Measurements from ENCODE around the gene PPP4R1. TPM values are rescaled to one million over a fixed set of nuclear protein-coding genes. Genes with fewer than 3 reads are reported as not detected.

PPP4R1 gene
- total RNA-seq, 3 donors from 2014 or later, result 79.6 to 109 (median 81.3) TPM

DNA sequence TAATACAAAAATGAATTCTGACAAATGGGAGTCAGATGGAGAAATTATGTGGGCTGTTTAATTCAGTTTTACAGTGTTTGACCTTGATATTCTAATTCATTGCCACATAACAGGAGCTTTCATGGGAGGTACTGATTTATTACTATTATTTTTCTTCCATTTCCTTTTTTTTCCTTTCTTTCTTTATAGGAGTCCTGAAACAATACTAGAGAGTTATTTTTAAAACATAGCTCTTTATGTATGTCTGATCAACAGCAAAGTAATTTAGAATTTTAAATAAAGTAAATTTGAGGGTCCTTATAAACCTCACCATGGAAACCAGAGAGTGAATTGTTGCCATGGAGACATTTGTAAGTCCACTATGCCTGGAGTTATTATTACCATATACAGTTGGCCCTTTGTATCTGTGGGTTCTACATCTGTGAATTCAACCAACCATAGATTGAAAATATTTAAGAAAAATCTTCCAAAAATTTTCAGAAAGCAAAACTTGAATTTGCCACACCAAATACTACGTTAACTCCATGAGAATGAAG is 40.9 kb upstream of the PPP4R1 start:
- DNase-seq, result no peak
- intact Hi-C loops (cut with DNase I, micrococcal nuclease), result no loop called here
- Histone ChIP-seq H3K36me3 (ENCODE audit: low read depth) (no peaks in the 10 kb centered on the region), H3K4me3 (no peak overlapping the region), H3K9me3 (no peaks in the 10 kb centered on the region), H3K4me1 (ENCODE audit: low read depth) (no peaks in the 10 kb centered on the region)
- ATAC-seq, result no peak
- TF ChIP-seq, protein P1, sequence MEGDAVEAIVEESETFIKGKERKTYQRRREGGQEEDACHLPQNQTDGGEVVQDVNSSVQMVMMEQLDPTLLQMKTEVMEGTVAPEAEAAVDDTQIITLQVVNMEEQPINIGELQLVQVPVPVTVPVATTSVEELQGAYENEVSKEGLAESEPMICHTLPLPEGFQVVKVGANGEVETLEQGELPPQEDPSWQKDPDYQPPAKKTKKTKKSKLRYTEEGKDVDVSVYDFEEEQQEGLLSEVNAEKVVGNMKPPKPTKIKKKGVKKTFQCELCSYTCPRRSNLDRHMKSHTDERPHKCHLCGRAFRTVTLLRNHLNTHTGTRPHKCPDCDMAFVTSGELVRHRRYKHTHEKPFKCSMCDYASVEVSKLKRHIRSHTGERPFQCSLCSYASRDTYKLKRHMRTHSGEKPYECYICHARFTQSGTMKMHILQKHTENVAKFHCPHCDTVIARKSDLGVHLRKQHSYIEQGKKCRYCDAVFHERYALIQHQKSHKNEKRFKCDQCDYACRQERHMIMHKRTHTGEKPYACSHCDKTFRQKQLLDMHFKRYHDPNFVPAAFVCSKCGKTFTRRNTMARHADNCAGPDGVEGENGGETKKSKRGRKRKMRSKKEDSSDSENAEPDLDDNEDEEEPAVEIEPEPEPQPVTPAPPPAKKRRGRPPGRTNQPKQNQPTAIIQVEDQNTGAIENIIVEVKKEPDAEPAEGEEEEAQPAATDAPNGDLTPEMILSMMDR (IDR thresholded peaks at IDR 0.05), result no peak

DNA sequence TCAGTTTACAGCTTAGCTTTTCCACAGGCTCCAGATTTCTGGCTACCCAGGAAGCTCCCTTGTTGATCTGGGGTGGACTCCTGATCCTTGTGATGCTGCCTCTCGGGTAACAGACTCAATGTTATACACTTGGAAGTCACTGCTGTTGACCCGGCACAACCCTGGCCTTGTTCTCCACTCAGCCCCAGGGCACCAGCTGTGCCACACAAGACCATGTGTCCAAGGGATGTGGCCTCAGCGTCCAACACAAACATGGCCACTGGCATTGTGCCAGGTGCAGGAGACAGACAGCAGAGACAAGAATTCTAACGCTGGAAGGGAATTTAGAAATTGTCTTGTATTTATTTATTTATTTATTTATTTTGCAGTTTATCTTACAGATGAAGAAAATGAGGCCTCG is 39.0 kb upstream of the PPP4R1 start:
- intact Hi-C loops (cut with DNase I, micrococcal nuclease), result no loop called here
- ATAC-seq (no peak), DNase-seq (no peak)
- Histone ChIP-seq H3K4me3 (no peak overlapping the region), H3K36me3 (ENCODE audit: low read depth) (no peaks in the 10 kb centered on the region), H3K9me3 (no peaks in the 10 kb centered on the region), H3K4me1 (ENCODE audit: low read depth) (no peaks in the 10 kb centered on the region)
- TF ChIP-seq, protein P1 (IDR thresholded peaks at IDR 0.05), result no peak

DNA sequence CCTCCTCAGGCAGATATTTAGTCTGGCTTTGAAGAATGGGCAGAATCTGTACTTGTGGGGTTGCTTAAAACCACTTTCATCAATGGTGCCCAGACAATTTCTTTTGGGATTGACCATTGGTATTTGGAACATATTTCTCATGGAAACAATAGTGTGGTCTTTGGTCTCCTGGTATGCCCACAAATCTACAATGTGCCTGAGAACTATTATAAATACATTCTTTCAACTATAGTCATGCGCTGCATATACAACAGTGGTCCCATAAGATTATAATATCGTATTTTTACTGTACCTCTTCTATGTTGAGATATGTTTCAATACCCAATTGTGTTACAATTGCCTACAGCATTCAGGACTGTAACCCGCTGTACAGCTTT is 34.8 kb upstream of the PPP4R1 start:
- DNase-seq (no peak), ATAC-seq (no peak)
- intact Hi-C loops (cut with DNase I, micrococcal nuclease), result no loop called here
- Histone ChIP-seq H3K4me3 (no peak overlapping the region), H3K9me3 (no peaks in the 10 kb centered on the region), H3K4me1 (ENCODE audit: low read depth) (no peaks in the 10 kb centered on the region), H3K36me3 (ENCODE audit: low read depth) (no peaks in the 10 kb centered on the region)
- TF ChIP-seq, protein P1 (IDR thresholded peaks at IDR 0.05), result no peak

DNA sequence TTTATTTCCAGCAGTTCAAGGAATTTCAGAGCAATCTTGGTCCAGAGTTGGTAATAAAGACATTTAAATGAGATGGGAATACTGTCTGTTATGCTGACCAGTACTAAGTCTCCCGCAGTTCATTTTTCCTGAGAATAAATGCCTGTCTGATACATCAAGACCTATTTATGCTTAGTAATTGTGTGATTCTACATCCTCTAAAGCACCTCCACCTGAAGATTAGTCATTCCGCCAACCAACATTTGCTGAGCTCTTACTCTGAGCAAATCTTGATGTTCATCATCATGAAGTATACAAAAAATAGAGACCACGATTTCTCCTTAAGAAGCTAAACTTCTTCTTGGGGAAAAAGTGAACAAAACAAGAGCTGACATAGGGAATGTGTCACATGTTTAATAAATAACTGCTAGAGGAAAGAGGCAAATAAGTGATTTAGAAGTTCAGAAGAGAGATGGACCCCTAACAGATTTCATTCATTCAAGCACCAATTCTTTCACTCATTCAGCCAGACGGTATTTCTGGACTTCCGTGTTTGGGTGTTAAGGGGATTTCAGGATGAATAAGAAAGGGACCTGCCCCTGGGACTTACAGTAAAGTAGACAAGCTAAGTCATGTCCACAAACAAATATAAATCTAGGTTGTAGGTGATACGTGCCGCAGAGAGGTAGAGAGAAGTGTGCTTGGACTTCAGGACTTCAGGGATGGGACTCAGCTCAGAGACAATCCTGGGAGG is 34.2 kb upstream of the PPP4R1 start:
- Histone ChIP-seq H3K4me1 (ENCODE audit: low read depth) (no peaks in the 10 kb centered on the region), H3K36me3 (ENCODE audit: low read depth) (no peaks in the 10 kb centered on the region), H3K4me3 (no peak overlapping the region), H3K9me3 (no peaks in the 10 kb centered on the region)
- no peak for ATAC-seq
- DNase-seq, result no peak
- intact Hi-C loops (cut with DNase I, micrococcal nuclease), result no loop called here
- TF ChIP-seq, protein P1 (IDR thresholded peaks at IDR 0.05), result no peak

DNA sequence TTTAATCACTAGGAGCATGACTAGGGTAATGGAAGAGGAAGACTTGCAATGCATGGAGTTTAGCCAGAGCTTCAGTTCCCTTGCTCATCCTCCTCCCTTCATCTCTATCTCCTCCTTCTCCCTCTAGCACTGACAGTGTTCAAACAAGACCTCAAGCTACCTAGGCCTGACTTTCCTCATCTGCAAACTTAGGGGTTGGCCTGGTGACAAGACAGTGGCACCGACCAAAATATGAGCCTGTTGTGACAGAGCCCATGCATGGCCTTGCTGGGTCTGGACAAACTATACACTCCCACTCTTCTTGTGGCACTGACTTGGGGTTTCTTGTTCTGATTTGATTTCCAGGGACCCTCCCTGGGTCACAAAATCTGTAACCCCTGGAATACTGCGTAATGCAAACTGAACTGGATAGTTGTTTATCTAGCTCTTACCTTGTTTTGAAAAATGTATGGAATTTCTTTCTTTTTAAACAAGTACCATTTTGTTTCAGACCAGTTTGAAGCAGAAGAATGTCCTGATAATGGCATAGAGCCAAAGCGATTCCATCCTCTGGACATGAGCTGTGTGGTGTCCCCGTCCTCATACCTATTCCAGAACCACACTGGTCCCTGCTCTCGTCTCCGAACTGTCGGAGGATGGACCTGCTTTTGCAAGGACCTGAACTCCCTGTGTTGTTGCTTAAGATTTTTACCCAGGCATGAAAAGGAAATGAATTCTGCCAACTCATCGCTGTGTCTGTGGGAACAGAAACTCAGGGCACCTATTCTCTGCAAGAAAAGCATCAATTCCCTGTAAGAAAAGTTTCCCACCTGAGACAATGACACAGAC is 33.4 kb upstream of the PPP4R1 start:
- DNase-seq, result no peak
- H3K4me1 ChIP-seq (ENCODE audit: low read depth), result no peaks in the 10 kb centered on the region
- H3K4me3 ChIP-seq, result no peak overlapping the region
- H3K9me3 ChIP-seq, result no peaks in the 10 kb centered on the region
- no peak for ATAC-seq
- H3K36me3 ChIP-seq (ENCODE audit: low read depth), result no peaks in the 10 kb centered on the region
- intact Hi-C loops (cut with DNase I, micrococcal nuclease), result no loop called here
- TF ChIP-seq, protein P1 (IDR thresholded peaks at IDR 0.05), result no peak

All from mucosa of descending colon (tissue), 3 donors.